HEK293 (cell line): ENCODE data around the gene LRRC74B.
"Not testable (repeated sequence)": the region's sequence is repeated elsewhere in the genome, so short reads cannot be mapped to it uniquely, and the experiment has no call there.

Source experiments
- CTCF ChIA-PET: fragments of 350-600 bp; formaldehyde crosslinking; extraction: SDS; loops from one replicate; lab custom pipeline; 2021; ENCODE audit warnings: antibody characterized with exemption; lab: Yijun Ruan, JAX
- POLR2A ChIA-PET: fragments of 300-600 bp; formaldehyde crosslinking; extraction: SDS; loops from one replicate; lab custom pipeline; 2020; ENCODE audit warnings: antibody characterized with exemption, inconsistent platforms; lab: Yijun Ruan, JAX
- H3K27ac ChIP-seq: fragments of 200-500 bp; sonication (Bioruptor generic); 2 replicates; pipeline ENCODE4 v1.5.1; 2014; ENCODE audit warnings: low read depth, low read length, control low read depth, inconsistent platforms; ENCODE audit errors: extremely low read depth
- H3K36me3 ChIP-seq, 2 experiments: fragments of 200-500 bp in 1 of 2; sonication (Bioruptor generic) in 1 of 2; 1 replicate in 1 of 2; 2 replicates in 1 of 2; pipeline ENCODE4 v1.5.1; 2014 to 2017; ENCODE audit warnings: inconsistent platforms in 2 of 2, low read length in 2 of 2; ENCODE audit not compliant: control insufficient read depth in 2 of 2, insufficient read depth in 1 of 2
- H3K4me1 ChIP-seq: fragments of 200-500 bp; sonication (Bioruptor generic); 2 replicates; pipeline ENCODE4 v1.5.1; 2014; ENCODE audit warnings: mild to moderate bottlenecking, low read length, inconsistent platforms; ENCODE audit not compliant: control insufficient read depth, insufficient read depth
- H3K4me3 ChIP-seq: 2 replicates; pipeline ENCODE4 v1.5.1; 2011; ENCODE audit warnings: low read depth, mild to moderate bottlenecking, control low read depth, low read length, moderate library complexity
- H3K9me3 ChIP-seq: fragments of 200-500 bp; sonication (Bioruptor generic); 2 replicates; pipeline ENCODE4 v1.5.1; 2014; ENCODE audit warnings: low read depth, low read length, inconsistent platforms; ENCODE audit not compliant: control insufficient read depth, insufficient read depth
- MYNN ChIP-seq: fragments of 450-650 bp; formaldehyde crosslinking; IDR thresholded peaks from 2 replicates; pipeline ENCODE4 v1.5.1; 2016; ENCODE audit warnings: missing biosample characterization, missing genetic modification characterization, borderline replicate concordance
- PRDM6 ChIP-seq: fragments of 450-650 bp; formaldehyde crosslinking; IDR thresholded peaks from 2 replicates; pipeline ENCODE4 v1.5.1; 2017; ENCODE audit warnings: missing biosample characterization, missing genetic modification characterization
- ZBTB11 ChIP-seq: fragments of 450-650 bp; formaldehyde crosslinking; conservative IDR thresholded peaks from 2 replicates; pipeline ENCODE4 v1.5.1; 2016; ENCODE audit warnings: low read depth, missing biosample characterization, missing genetic modification characterization
- ZBTB8A ChIP-seq: fragments of 450-650 bp; formaldehyde crosslinking; IDR thresholded peaks from 2 replicates; pipeline ENCODE4 v1.5.1; 2016; ENCODE audit warnings: missing biosample characterization, missing genetic modification characterization
- ZIC2 ChIP-seq: fragments of 450-650 bp; formaldehyde crosslinking; IDR thresholded peaks from 2 replicates; pipeline ENCODE4 v1.5.1; 2016; ENCODE audit warnings: missing biosample characterization, missing genetic modification characterization
- ZNF10 ChIP-seq: fragments of 450-650 bp; formaldehyde crosslinking; IDR thresholded peaks from 2 replicates; pipeline ENCODE4 v1.5.1; 2017; ENCODE audit warnings: missing biosample characterization, missing genetic modification characterization
- ZNF140 ChIP-seq: fragments of 450-650 bp; formaldehyde crosslinking; IDR thresholded peaks from 2 replicates; pipeline ENCODE4 v1.5.1; 2016; ENCODE audit warnings: missing biosample characterization, missing genetic modification characterization
- ZNF239 ChIP-seq: fragments of 450-650 bp; formaldehyde crosslinking; IDR thresholded peaks from 2 replicates; pipeline ENCODE4 v1.5.1; 2016; ENCODE audit warnings: missing biosample characterization, missing genetic modification characterization
- ZNF266 ChIP-seq: fragments of 450-650 bp; formaldehyde crosslinking; IDR thresholded peaks from 2 replicates; pipeline ENCODE4 v1.5.1; 2016; ENCODE audit warnings: missing biosample characterization, missing genetic modification characterization, low read depth
- ZNF394 ChIP-seq: fragments of 450-650 bp; formaldehyde crosslinking; IDR thresholded peaks from 2 replicates; pipeline ENCODE4 v1.5.1; 2016; ENCODE audit warnings: missing biosample characterization, missing genetic modification characterization, mild to moderate bottlenecking, moderate library complexity, borderline replicate concordance
- ZNF426 ChIP-seq: fragments of 450-650 bp; formaldehyde crosslinking; IDR thresholded peaks from 2 replicates; pipeline ENCODE4 v1.5.1; 2017; ENCODE audit warnings: missing biosample characterization, missing genetic modification characterization, mild to moderate bottlenecking, inconsistent platforms, moderate library complexity
- ZNF433 ChIP-seq: fragments of 450-650 bp; formaldehyde crosslinking; IDR thresholded peaks from 2 replicates; pipeline ENCODE4 v1.5.1; 2016; ENCODE audit warnings: missing biosample characterization, missing genetic modification characterization, low read depth
- ZNF510 ChIP-seq: fragments of 450-650 bp; formaldehyde crosslinking; IDR thresholded peaks from 2 replicates; pipeline ENCODE4 v1.5.1; 2018; ENCODE audit warnings: mild to moderate bottlenecking, missing genetic modification characterization, missing biosample characterization; ENCODE audit not compliant: insufficient replicate concordance
- ZNF514 ChIP-seq: fragments of 450-650 bp; formaldehyde crosslinking; IDR thresholded peaks from 2 replicates; pipeline ENCODE4 v1.5.1; 2016; ENCODE audit warnings: missing biosample characterization, missing genetic modification characterization
- ZNF555 ChIP-seq: fragments of 450-650 bp; formaldehyde crosslinking; conservative IDR thresholded peaks from 2 replicates; pipeline ENCODE4 v1.5.1; 2017; ENCODE audit warnings: missing biosample characterization, mild to moderate bottlenecking, missing genetic modification characterization, inconsistent platforms
- ZNF558 ChIP-seq: fragments of 450-650 bp; formaldehyde crosslinking; IDR thresholded peaks from 2 replicates; pipeline ENCODE4 v1.5.1; 2016; ENCODE audit warnings: missing biosample characterization, missing genetic modification characterization
- ZNF623 ChIP-seq: fragments of 450-650 bp; formaldehyde crosslinking; IDR thresholded peaks from 2 replicates; pipeline ENCODE4 v1.5.1; 2016; ENCODE audit warnings: missing biosample characterization, missing genetic modification characterization
- ZNF654 ChIP-seq: fragments of 450-650 bp; formaldehyde crosslinking; IDR thresholded peaks from 2 replicates; pipeline ENCODE4 v1.5.1; 2016; ENCODE audit warnings: low read depth, missing biosample characterization, missing genetic modification characterization
- ZNF664 ChIP-seq: fragments of 450-650 bp; formaldehyde crosslinking; IDR thresholded peaks from 2 replicates; pipeline ENCODE4 v1.5.1; 2016; ENCODE audit warnings: missing biosample characterization, missing genetic modification characterization
- ZNF76 ChIP-seq: fragments of 450-650 bp; formaldehyde crosslinking; IDR thresholded peaks from 2 replicates; pipeline ENCODE4; 2016; ENCODE audit warnings: low read depth, missing biosample characterization, missing genetic modification characterization, borderline replicate concordance
- TF ChIP-seq, protein P1 (sequence below): fragments of 450-650 bp; formaldehyde crosslinking; conservative IDR thresholded peaks from 2 replicates; pipeline ENCODE4 v1.5.1; 2016; ENCODE audit warnings: low read depth, missing biosample characterization, missing genetic modification characterization

LRRC74B gene

DNA sequence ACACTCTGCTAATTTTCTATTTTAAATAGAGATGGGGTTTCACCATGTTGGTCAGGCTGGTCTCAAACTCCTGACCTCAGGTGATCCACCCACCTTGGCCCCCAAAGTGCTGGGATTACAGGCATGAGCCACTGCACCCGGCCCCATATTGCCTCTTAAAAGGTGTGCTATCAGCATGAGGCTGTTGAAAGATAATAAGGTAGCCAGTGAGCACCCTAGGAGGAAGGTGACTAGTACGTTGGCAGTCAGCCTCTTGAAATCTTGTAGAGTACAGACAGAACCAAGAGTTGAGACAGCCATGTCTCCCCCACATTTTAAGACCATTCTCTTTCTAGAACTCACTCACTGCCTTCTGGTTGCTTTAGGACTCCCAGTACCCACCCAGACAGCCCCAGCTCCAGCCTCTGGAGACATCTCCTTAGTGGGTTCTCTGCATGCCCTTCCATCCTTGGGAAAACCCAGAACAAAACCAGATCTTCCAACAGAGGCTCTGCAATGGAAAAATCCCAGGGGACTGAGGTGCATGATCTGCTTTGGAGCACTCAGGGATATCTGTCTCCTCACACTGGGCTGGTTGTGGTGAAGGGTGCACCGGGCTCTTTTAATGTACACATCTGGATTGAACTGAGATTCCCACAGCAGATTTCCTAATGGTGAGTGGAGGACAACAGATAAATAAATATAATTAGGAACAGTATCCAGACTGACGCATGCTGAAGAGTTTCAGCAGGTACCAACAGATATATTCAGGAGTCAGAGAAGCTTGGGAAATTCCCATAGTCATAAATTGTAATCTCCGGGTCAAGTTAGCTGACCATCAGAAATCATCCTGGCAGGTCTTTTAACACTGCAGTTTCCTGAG is 49.4 kb downstream of the LRRC74B start (continued):
- no peak for TF ChIP-seq ZNF10 (tag by site-specific recombination)
- TF ChIP-seq ZNF76 (tag by site-specific recombination): no peak
- TF ChIP-seq ZNF433 (tag by site-specific recombination): no peak
- no peak for TF ChIP-seq MYNN
- TF ChIP-seq PRDM6 (tag by site-specific recombination): no peak

DNA sequence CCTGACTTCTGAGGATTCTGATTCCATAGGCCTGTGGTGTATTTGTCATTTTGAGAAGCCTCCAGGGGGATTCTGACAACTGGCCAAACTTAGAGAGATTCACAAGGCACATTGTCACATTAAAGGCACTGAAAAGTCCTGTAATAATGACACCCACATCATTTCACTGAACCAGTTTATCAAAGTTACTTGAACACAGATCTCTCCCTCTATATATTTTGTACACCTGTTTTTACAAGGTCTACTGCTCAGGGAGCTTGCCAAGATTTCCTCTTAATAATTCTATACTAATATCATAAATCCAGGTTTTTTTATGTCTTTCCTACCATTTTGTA is 50.0 kb downstream of the LRRC74B start:
- CTCF ChIA-PET: interaction anchor here (0.6 kb wide), 1 partner anchor 91 kb away, joined by 3 read pairs; no protein-coding TSS in a partner anchor
- Histone ChIP-seq H3K27ac (no peak overlapping the region), H3K9me3 (no peaks in the 10 kb centered on the region), H3K36me3 (no peaks in the 10 kb centered on the region), H3K4me1 (no peaks in the 10 kb centered on the region), H3K4me3 (no peak overlapping the region)
- no peak for TF ChIP-seq ZNF555 (tag by site-specific recombination)
- no peak for TF ChIP-seq ZIC2 (tag by site-specific recombination)
- TF ChIP-seq ZNF10 (tag by site-specific recombination): no peak
- TF ChIP-seq ZNF239 (tag by site-specific recombination): peak; percentile 68; the same call in 1 of the 2 replicates
- POLR2A ChIA-PET: no interaction called here

GRCh38 chr22:21096878-21097277 is 51.1 kb downstream of the LRRC74B start:
- H3K4me3 ChIP-seq, H3K27ac ChIP-seq, H3K9me3 ChIP-seq, H3K4me1 ChIP-seq, H3K36me3 ChIP-seq, CTCF ChIA-PET: not testable (repeated sequence)
- POLR2A ChIA-PET: interaction anchor here (0.5 to 0.7 kb wide), 3 partner anchors 11 to 238 kb away, joined by 3 to 4 read pairs (median 4); partner anchors contain the start of gene LZTR1
- TF ChIP-seq ZBTB11 (peak; percentile 52; the same call in 1 of the 2 replicates), ZNF623 (tag by site-specific recombination) (peak; percentile 71), ZNF510 (tag by site-specific recombination) (peak; percentile 28), ZBTB8A (tag by site-specific recombination) (peak; percentile 55; the same call in 1 of the 2 replicates), ZNF140 (tag by site-specific recombination) (peak; percentile 25; the same call in 1 of the 2 replicates), ZNF558 (0 out of 2 replicates have a peak, but pooled peaks have one; percentile 45), ZNF664 (tag by site-specific recombination) (peak; percentile 43; the same call in 1 of the 2 replicates), ZNF394 (tag by site-specific recombination) (peak; percentile 89; the same call in 1 of the 2 replicates), ZNF514 (tag by site-specific recombination) (0 out of 2 replicates have a peak, but pooled peaks have one; percentile 15), ZNF555 (tag by site-specific recombination) (peak; percentile 67), ZNF266 (0 out of 2 replicates have a peak, but pooled peaks have one; percentile 18), ZNF433 (tag by site-specific recombination) (0 out of 2 replicates have a peak, but pooled peaks have one; percentile 55), ZNF426 (peak; percentile 68), ZNF654 (0 out of 2 replicates have a peak, but pooled peaks have one; percentile 8)
- TF ChIP-seq, protein P1, sequence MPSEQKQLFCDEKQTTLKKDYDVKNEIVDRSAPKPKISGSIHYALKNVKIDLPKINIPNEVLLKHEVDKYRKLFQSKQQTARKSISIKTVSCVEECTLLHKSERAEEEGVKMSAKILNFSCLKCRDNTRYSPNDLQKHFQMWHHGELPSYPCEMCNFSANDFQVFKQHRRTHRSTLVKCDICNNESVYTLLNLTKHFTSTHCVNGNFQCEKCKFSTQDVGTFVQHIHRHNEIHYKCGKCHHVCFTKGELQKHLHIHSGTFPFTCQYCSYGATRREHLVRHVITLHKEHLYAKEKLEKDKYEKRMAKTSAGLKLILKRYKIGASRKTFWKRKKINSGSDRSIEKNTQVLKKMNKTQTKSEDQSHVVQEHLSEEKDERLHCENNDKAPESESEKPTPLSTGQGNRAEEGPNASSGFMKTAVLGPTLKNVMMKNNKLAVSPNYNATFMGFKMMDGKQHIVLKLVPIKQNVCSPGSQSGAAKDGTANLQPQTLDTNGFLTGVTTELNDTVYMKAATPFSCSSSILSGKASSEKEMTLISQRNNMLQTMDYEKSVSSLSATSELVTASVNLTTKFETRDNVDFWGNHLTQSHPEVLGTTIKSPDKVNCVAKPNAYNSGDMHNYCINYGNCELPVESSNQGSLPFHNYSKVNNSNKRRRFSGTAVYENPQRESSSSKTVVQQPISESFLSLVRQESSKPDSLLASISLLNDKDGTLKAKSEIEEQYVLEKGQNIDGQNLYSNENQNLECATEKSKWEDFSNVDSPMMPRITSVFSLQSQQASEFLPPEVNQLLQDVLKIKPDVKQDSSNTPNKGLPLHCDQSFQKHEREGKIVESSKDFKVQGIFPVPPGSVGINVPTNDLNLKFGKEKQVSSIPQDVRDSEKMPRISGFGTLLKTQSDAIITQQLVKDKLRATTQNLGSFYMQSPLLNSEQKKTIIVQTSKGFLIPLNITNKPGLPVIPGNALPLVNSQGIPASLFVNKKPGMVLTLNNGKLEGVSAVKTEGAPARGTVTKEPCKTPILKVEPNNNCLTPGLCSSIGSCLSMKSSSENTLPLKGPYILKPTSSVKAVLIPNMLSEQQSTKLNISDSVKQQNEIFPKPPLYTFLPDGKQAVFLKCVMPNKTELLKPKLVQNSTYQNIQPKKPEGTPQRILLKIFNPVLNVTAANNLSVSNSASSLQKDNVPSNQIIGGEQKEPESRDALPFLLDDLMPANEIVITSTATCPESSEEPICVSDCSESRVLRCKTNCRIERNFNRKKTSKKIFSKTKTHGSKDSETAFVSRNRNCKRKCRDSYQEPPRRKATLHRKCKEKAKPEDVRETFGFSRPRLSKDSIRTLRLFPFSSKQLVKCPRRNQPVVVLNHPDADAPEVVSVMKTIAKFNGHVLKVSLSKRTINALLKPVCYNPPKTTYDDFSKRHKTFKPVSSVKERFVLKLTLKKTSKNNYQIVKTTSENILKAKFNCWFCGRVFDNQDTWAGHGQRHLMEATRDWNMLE (tag by site-specific recombination): peak; percentile 76
